ENCODE data around the gene C1orf216.

DNA sequence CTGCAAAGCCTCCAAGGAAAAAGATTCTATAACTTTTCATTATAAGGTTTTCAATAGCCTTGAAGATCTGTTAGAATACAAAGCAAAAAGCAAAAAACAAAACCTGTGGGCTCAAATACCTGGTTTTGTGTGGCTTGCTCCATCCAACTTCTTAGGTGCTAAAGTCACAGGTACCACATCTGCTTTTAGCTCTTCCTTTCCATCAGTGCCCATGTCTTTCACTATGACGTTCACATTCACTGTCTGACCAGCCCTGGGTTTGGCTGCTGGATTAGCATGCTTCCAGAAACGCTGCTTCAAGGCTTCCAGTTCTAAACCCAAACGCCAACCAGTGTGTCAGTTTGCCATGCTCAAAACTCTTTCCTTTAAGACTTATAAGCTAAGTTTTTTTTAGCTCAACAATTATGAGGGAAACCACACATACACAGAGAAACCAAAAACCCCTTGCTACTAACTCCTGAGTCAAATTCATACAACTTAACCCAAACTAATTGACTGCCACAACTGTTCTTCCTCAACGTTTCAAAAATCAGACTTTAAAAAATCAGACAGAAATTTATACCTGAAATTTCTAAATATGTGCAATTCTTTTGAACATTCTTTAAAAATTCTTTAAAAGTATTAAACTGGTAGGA lies 35.1 kb upstream of the C1orf216 start:
- no peak for TF ChIP-seq EP300 (IDR thresholded peaks at IDR 0.05; ENCODE audit: low read depth)
- TF ChIP-seq, protein P1, sequence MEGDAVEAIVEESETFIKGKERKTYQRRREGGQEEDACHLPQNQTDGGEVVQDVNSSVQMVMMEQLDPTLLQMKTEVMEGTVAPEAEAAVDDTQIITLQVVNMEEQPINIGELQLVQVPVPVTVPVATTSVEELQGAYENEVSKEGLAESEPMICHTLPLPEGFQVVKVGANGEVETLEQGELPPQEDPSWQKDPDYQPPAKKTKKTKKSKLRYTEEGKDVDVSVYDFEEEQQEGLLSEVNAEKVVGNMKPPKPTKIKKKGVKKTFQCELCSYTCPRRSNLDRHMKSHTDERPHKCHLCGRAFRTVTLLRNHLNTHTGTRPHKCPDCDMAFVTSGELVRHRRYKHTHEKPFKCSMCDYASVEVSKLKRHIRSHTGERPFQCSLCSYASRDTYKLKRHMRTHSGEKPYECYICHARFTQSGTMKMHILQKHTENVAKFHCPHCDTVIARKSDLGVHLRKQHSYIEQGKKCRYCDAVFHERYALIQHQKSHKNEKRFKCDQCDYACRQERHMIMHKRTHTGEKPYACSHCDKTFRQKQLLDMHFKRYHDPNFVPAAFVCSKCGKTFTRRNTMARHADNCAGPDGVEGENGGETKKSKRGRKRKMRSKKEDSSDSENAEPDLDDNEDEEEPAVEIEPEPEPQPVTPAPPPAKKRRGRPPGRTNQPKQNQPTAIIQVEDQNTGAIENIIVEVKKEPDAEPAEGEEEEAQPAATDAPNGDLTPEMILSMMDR (IDR thresholded peaks at IDR 0.05), result no peak
